UCSD-AML1 (cell line): Measurements from ENCODE around the gene BMPER.
A peak's percentile ranks its signal among the peaks of the same experiment; 100 is the strongest.

Experiments used
- DNase-seq: peaks from one replicate; lab custom pipeline; 2025; ENCODE audit not compliant: unreplicated experiment; lab: John Stamatoyannopoulos, UW

BMPER gene

DNA sequence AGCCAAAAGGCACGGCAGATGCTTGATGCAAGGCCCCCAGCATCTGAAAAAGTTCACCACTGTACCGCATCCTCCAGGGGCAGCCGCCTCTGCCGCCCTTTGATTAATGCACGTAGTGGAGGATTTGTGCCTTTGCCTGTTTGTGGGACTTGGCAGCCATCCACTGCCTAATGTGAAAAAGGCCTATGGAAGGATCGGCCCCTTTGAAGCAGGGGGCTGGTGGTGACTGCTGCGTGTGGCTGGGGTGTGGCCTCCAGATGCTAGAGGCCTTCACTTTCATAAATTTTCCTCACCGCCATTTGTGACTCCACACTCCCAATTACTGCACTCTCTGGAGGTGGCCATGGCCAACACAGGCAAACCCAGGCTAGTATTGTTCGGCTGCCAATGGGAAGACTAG lies 226.0 kb downstream of the BMPER start:
- no peak for DNase-seq

DNA sequence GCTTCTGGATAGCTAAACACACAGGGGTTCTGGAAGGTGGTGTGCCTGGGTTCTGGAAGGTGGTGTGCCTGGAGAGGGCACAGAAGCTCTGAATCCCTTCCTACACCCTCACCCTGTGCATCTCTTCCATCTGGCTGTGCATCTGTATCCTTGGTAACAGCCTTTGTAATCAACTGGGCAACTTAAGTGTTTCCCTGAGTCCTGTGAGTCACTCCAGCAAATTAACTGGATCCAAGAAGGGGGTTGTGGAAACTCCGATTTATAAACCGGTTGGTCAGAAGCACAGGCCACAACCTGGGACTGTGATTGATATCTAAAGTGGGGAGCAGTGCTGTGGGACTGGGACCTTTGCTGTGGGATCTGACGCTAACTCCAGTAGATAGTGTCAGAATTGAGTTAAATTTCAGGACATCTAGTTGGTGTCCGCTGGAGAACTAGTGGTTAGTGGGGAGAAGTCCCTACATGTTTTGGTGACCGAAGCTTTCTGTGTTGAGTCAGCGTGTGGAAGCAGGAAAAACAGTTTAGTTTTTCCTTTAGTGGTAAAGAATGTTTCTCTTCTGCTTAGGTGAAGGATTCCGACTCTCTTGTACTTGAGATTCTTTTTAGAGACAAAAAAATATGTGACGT lies 228.1 kb downstream of the BMPER start:
- no peak for DNase-seq

DNA sequence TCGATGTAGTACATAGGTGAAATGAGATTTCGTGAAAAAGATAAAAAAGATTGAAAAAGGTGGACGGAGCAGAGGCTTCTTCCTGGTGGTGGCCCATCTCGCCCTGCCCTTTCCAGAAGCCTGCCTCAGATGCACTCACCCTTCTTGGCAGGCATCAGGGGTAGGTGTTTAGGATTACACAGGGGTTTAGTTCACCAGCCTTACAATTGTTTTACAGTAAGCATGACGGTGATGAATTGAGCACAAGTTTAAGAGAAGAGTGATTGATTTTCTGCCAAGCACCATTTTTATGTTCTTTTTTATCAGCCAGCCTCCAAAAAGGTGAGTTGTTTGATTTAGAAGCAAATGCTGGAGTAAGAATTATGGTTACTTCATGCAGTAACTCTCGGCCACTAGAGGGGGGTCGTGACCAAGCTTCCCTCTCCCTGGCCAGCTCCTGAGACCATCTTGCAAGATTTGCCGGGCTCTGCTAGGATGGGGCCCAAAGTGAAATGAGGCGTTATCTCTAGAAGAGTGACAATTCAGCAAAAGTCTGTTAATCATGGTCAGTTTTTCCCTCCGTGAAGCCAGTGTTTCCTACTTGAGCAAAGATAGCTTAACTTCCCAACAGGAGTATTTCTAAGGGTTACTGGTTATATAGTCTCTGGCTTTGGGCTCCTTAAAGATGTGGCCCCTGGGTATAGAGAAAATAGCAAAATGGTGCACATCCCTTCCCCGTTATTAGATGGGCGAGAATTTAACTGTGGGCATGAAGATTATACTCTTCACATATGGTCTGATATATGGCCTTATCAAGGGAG lies 228.8 kb downstream of the BMPER start:
- DNase-seq = peak; percentile 6

DNA sequence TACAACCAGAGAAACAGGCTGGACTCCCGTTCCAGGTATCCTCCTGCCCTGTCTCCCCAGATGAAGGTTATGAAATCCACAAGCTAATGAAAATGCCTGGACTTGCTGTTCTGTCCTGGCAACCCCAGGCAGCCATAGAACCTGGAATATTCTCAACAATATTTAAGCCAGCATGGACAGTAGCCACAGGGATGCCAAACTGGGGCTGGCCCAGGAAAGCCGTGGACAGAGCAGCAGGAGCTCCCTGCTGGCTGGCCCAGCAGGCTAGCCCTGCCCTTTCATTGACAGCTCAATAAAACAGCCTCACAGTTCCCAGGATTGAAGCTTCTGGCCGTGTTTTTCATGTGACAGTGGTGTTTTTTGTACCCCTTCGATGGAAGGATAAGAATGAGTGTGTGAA lies 230.6 kb downstream of the BMPER start:
- no peak for DNase-seq

DNA sequence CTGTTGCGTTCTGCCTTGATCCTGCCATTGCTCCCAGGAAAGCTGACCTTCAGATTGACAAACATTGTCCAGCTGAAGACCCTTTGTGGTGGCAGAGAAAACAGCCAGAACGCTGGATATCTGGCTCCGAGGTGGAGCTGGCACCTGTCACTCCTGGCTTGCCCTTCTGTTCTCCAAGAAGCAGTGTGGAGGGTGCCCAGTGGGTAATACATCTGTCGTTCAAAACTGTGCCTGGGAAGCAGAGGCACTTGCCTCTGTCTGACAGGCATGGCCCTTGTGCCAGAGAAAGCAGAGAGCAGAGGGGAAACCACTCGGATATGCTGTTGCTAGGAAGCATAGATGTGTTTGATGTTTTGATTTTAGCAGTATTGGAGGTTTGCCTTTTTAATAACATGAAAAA lies 231.4 kb downstream of the BMPER start:
- no peak for DNase-seq

DNA sequence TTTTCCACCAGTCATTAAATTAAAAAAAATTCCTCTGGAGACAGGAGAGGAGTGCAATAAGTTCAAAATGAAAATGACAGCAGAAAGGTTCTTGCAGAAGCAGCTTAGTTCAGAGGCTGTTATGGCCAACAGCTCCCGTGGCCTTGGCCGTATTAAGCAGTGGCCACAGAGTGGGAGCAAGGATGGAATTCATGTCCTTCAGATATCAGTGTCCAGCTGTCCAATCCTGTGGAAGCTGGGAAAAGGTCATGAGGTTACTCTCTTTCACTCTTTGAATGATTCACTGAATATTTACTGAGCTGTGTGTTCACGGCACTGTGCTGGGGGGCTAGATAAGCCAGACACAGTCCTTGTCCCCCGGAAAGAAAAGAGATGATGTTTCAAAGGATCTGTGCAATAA lies 231.8 kb downstream of the BMPER start:
- DNase-seq = no peak

DNA sequence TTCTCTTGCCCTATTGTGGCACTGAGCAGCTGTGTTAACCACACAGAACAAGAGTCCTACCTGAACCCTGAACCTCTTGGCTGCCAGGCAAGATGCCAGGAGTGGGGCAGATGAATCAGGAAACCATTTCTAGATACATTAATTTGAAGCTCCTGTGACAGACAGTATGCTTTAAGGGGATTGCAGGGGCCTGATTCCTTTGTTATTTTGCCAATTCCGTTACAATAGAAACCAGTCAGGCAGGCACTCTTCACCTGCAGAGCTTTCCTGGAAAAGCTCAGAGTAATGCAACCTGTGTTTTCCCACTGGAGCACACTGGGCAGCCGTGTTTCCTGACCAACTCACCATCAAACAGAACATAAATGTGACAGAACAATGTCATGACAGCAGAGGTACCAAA lies 233.1 kb downstream of the BMPER start:
- no peak for DNase-seq

DNA sequence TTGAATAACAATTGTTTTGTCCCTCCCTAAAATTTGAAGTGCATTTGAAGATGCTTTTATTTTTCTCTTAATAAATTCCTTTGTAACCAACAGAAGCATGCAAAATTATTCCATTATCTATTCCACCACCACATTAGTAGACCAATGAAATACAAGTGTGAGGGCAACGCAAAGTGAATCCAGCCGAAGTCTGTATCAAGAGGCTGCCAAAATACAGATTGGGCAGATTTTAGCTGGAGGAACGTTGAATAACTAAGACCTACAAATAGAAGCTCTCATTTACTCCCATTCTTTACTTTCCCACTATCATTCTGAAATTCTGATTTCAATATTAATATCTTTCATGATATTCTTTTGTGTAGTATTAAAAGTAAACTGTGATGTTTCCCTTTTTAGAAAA lies 233.7 kb downstream of the BMPER start:
- no peak for DNase-seq

DNA sequence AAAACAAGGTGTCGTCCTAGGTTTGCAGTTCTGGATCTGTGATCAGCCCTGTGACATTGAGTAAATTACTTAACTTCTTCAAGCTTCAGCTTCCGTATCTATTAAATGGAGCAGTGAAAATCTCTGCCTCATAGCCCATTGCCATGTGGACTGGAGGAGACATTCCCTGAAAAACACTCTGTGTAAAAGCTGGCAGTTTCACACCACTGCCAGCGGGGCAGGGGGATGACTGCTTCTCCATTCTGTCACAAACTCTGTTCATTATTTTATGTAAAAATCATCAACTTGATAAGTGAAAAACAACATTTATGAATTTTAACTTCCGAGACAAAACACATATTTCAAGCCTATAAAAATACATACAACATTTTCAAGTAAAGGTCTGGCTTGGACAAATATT lies 234.7 kb downstream of the BMPER start:
- no peak for DNase-seq

DNA sequence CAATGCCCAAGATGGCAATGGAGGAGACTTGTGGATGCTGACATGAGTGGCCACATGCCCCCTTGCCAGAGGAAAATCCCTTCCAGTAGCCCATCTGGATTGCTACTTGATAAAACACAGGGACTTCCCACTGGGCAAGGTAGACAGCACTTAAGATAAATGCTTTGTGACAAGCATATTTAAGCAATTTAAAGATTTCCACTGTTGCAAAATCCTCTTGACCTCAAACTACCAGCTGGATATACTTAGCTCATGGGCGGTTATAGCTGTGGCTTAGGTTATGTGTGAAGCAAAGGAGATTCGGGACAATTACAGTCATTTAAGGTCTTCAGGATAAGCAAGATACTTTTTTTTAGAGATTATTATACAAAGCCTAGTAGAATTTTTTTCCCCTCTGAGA lies 238.1 kb downstream of the BMPER start:
- DNase-seq = no peak

DNA sequence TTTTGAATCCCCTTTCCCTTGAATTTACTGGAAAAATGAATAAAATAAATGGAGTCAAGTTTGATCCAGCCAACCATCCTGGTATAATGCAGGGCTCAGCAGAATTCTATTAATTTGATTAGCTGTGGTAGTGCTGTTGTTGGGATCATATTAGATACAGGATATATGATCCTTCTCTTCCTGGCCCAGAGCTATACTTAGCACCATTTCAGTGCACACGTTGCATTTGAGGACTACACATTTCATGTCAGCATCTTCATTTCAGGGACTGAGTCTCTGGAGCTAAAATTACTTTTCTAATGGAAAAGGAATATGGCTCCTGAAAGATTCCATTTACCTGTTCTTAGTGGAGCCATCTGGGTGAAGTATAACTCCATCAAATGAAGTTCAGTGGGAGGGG lies 240.3 kb downstream of the BMPER start:
- no peak for DNase-seq

DNA sequence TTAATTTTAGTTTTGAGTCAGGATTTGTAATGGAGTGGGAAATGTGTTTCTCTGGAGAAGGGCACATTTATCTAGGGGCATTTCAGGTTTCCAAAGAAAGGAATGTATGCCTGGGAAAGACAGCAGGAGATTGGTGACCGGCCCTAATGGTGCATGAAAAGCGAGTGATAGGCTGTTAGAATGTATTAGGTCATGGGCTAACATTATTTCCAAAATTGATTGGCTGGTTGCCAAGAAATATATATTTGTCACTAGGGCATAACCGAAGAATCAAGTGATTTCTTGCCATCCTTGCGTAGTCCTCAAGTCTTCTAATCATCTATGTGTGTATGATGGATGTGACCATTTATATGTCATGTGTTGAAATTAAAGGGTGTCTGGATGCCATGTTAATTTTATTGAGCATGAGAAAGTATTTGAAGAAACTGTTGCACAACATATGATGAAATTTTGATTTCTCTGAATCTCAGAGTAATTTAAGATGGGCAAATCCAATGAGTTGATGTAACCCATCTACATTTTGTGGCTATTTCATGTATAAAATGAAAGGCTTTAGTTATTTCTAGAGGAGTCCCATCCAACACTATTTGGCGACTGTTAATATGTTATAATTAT lies 248.4 kb downstream of the BMPER start:
- no peak for DNase-seq

DNA sequence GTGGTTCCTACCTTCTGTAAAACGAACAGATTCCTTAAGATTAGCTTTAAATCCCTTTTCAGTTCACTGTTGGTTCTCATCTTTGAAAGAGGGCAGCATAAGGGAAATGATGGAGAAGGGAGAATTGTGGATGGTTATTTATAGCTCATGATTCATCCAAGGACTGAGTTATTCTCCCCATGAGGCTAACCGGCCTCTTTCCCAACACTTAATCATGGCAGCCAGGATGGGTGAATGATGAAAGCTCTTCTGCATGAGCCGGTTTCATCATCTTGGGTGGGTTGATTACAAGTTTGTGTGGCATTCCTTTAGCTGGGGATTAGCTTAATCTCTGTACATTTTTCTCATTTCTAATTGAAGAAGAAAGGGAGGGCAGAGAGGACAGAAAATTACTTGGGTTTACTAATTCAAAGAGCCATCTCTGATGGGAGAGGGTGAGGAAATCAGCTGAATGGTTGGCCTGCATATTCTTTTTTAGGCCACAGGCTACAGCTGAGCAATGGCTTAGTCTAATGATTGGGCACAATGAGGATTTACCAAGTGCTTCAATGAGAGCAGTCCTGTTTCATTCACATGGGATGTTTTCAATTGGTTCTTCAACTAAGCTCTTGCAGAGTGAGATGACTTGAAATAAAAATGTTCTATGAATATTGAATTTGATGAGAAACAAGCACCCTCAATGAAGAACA lies 250.0 kb downstream of the BMPER start:
- DNase-seq = no peak

DNA sequence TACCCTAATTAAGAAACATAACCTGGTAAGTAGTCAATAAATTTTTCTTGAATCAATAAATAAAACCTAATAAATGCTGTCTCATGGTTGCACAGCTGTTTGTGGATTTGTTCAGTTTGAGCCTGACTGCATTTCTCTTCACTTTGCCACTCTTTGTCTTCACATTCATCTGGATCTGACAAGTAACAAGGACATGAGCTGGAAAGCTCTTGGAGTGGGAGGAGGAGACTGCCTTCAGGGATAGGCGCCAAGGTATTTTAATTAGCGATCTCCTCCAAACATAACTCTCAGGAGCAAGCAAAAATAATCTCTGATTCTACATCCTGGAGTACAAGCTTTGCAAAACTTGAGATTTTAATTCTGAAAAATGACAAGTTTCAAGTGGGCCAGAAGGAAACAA lies 251.0 kb downstream of the BMPER start:
- no peak for DNase-seq

DNA sequence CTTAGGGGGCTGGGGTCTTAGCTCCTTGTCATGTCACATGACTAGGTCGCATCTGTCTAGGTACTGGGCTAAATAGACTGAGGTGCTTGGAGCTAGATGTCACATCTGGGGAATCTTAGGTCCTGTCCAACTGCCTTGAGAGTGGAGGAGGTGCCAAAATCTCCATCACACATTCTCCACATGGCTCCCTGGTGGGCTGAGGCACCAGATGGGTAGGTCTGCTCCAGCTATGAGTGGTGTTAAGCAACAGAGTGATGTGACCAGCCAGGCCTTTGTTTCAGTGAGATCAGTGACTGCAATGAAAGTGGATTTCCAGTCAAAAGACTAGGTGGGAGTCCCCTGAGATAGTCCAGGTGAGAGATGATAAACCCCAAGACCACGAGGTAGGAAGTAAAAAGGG lies 251.8 kb downstream of the BMPER start:
- no peak for DNase-seq

DNA sequence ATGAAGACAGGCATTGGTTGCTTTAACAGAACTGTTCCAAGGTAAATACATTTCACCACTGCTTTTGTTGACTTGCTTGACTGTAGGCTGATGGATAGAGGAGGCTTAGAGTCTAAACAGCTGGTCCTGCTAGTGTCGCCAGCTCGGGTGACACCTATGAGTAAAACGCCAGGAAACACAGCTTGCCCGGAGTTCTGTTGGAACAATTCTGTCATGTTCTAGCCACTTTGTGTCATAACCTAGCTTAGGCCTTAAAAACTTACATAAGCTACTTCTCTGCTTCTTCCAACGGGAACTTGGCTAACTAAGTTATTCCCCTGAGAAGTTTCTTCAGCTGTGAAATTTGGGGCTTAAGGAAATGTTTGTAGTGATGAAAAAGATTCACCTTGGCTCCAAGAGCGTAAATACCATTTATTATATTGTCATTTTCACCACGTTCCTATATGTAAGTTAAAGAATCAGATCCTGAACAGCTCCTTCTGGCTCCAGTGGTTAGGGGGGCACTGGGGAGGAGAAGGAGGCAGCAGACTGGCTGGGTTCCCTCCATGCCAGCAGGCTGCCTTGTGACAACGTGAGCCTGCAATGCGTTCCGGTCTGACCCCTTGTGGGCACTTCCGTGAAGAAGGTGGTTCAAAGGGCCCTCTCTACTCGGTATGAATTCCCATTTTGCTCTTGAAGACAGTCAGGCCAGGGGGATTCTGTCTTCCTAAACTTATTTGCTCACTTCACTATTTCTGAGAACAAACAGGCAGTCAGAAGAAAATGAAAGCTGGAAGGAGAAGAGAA lies 253.2 kb downstream of the BMPER start:
- DNase-seq = no peak

DNA sequence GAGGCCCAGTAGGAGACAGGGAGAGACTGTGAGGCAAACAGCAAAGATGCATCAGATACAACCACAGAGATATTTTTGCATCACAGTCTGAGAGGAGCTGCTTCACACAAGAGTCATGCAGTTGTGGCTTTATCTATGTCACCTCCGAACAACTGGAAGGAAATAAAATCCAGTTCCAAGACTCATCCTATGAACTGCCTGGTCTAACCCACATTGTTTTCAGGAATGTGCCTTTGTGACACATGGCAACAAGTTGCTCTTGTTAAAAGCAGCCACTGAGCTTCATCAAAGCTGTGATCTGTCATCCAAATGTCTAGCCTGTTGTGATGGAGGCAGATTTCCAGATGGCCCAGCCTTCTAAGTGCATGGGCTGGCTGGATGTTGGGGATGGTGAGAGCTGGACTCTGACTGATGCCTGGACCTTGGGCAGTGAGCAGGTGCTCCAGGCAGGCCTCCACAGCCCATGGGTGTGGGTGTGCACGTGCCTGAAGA lies 255.0 kb downstream of the BMPER start:
- no peak for DNase-seq

DNA sequence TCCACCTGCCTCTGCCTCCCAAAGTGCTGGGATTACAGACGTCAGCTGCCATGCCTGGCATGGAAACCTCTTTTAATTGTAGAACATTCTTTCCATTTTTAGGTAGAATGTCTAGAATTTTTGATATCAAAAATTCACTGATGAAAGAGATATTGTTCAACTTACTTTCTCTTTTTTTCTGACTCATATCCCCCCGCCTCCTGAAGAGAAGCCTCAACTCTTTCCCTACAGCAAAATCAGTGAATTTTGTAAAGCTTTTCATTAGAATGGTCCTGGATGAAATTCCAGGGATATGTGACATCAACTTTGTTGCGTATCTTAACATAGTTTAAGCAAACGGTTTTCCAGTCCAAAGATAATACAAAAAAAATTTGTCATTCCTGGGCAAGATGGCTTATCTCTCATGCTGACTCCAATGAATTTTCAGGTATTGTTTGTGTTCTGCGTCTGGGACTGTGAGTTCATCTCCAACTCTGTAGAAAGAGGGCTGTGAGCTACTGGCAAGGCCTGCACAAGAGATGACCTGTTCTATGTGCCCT lies 256.8 kb downstream of the BMPER start:
- no peak for DNase-seq

DNA sequence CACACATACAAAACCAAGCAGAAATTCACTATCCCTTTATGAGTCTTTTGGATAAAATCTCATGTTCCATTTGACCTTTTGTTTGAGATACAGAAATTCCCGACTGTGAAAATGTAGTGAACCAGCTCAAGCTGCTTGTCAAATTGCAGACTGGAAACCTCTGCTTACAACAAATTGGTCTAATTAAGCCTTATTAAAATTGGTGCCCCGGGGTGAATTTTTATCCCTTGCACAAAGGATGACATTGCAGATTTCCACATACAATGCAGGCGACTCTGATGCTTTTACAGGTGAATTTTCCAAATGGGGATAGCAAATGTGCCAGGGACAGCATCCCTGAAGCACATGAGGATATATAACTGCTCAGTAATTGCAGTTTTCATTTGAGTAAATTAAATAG lies 257.3 kb downstream of the BMPER start:
- no peak for DNase-seq

DNA sequence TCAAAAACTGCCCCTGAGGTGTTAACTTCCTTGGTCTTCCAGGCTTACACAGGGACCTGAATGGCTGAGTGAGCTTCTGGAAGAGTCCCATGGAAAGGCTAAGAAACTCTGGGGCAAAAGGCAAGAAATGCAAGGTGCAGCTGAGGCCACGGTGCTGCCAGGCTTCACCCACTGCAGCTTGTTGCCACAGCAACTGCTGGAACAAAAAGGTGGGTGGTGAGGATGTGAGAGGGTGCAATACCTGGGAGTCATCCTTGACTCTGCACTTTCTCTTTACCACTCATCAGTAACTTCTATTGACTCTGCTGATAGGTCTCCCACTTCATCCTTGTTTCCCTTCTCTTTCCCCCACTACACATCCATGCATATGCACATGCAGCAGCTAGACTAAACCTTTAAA lies 258.6 kb downstream of the BMPER start:
- DNase-seq = no peak

DNA sequence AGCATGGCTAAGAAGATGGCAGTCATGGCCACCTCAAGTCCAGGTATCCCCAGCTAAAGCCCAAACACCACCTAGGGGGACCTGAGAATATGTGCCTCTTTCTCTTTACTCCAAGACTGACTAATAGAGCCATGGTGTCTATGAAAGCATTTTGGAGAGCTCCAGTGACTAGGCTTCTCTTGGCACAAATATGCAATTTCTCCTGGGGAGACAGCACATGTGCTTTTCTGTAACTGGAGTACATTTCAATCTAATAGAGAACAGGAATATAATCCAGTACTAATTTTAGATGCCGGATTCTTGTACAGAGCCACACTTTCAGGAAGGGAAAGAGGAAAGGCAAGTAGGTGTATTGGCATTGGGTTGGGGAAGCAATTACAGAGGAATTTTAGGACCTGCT lies 260.1 kb downstream of the BMPER start:
- DNase-seq = no peak
